GM18861 (cell line): ENCODE data around the gene TRAK1.
"Not testable (repeated sequence)": the region's sequence is repeated elsewhere in the genome, so short reads cannot be mapped to it uniquely, and the experiment has no call there.

Experiments used
- ATAC-seq: cut with Tn5 transposase; IDR thresholded peaks from one replicate; pipeline ENCODE4 v1.9.1; 2021; ENCODE audit not compliant: unreplicated experiment

TRAK1 gene

DNA sequence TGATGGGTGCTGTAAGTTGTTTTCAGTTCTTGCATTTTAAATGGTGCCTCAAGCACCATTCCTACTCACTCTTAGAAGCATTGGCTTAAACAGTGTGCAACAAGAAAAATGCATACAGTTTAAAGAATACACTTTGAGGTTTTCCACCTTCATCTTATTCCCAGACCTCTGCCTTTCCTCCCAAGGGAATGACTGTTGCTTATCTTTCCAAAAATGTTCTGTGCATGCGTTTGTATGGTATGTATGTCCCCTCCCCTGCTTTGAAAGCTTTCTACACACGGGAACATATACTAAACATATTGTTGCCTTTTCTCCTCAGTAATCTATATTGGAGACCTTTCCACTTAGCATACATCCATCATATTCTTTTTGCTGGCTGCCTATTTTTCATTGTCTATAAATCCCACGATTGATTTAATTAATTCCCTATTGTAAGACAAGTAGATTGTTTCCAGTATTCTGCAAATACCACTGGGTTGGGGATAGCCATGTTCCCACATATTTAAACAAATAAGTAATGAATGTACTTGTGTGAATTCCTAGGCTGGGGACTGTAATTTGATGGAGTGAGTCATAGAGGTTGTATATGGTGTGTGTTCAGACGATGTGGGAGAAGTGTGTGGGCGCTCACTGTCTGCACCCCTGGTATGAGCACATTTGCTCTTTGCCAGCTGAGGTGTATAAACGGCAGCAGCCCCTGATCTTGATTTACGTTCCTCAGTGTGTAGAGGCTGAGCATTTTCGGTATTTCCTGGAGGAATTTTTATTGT, 5.8 kb downstream of the TRAK1 start:
- no peak for ATAC-seq

DNA sequence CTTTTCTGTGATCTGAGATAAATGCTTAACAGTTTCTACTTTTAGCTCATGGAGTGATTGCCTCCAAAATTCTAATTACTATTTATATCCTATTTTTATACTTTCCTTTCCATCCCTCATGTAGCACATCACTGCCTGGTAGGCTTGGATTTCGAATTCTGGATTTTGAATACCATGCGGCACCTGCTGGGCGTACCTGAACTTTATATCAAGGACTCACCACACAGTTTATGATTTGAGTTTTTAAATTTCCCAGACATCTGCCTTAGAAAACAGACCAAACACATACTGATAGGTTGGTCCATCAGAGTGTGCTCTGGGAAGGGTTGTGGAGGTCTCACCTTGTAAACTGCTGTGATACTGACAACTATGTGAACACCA, 6.4 kb downstream of the TRAK1 start:
- ATAC-seq, result no peak

DNA sequence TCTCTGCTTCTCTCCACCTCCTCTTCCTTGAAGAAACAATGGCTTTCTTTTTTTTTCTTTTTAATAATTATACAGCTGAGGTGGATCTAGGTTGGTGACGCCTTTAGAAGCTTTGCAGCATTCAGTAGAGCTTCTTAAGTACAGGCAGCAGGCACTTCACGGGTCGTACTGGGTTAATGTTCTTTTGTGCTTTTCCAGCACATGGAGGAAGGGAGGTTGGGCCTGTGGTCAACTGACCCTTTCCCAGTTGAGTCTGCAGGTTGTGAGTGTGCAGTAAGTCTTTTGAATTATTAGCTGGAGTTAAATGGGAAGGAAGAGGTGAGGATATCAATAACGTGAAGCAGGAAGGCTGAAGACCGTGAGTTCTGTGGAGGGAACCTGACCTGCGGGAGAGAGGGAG, 7.0 kb downstream of the TRAK1 start:
- ATAC-seq, result no peak

DNA sequence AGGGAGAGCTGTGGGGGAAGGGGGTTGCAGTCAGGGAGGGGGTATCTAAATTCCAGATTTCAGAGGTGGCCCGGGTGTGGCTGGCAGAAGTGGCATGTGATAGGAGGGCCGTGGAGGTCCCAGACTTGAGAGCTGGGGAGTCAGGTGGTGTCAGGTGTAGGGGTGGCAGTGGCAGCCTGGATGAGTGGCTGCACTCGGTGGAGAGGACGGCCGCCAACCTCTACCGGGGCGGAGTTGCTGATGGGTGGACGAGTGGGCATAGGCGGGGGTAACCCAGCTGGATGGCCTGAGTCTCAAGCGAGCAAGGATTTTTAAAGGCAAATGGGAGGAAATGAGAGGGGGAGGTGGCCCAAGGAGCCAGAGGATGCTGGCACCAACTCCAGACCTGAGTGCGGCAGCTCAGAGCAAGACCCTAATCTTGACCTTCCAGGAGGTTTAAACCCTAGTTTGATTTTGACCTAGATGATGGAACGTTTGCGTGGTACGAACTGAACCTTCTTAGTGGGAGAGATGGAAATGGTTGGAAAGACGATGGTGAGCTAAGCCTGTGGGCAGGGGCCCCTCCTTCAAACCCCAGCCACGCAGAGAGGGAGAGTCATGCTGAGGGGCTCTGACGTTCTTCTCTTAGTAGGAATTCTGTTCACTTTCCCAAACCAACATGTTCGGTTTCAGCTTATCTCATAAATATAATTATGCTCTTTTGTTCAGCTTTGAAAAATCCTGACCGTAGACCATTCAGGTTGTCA, 8.0 kb downstream of the TRAK1 start:
- no peak for ATAC-seq

GRCh38 chr3:42101048-42101447, 9.9 kb downstream of the TRAK1 start:
- ATAC-seq, result no peak

- ATAC-seq, result no peak
Measured at GRCh38 chr3:42101481-42101880, 10.3 kb downstream of the TRAK1 start.

DNA sequence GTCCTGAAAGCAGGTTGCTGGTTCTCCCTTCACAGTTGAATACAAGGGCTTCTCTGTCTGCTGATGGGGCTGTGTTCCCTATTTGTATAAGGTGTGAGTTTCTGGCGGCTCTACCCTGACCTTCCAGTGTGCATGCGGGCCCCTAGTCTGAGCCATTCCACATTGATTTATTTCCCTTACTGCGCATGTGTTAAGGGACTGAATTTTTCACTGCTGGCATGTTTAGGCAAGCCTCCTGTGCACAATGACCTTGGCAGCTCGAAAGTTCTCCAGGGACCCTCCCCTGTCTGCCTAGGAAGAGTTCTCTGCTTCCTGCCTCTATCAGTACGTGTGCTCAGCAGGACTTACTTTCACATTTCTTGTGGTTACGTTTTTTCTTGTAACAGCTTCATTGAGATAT, 11.4 kb downstream of the TRAK1 start:
- ATAC-seq, result no peak

GRCh38 chr3:42103921-42104665, 12.9 kb downstream of the TRAK1 start:
- ATAC-seq, result not testable (repeated sequence)

GRCh38 chr3:42105994-42106393, 14.8 kb downstream of the TRAK1 start:
- not testable (repeated sequence) for ATAC-seq

GRCh38 chr3:42106646-42107045, 15.5 kb downstream of the TRAK1 start:
- no peak for ATAC-seq

DNA sequence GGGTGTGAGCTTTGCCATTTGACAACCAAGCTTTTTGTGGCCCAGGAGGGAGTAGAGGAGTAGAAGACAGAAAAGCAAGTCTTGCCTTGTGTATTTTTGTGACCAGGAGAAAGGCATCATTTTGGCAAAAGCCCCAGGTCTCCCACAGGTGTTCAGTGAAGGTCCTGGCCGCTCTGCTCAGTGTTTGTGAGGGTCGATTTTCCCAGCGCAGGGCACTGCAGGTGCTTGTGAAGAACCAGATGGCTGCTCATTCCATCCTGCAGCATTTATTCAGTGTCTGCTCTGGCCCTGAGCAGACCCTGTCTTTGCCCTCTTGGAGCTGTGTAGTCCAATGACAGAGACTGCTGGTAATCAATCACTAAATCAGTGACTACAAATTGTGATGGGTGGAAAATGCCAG, 19.5 kb downstream of the TRAK1 start:
- ATAC-seq, result no peak

GRCh38 chr3:42114130-42114725, 23.1 kb downstream of the TRAK1 start:
- ATAC-seq, result no peak

DNA sequence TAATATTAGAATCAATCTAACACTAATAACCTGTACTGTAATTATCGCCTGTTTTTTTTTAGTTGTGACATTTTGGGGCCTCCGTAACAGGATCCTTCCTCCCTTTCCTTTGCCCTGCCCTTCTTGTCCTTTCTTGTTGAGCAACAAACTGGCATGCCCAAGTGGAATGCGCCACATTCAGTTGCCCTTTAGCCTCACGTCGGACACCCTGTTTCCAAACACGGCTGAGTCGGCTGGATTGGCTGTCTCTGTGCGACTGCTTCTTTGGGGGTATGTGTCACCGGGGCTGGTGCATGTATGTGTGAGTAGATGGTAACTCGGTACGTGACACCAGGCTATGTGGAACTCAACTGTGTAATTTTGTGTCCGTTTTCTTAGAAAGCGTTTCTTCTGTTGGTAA, 24.1 kb downstream of the TRAK1 start:
- ATAC-seq, result no peak

DNA sequence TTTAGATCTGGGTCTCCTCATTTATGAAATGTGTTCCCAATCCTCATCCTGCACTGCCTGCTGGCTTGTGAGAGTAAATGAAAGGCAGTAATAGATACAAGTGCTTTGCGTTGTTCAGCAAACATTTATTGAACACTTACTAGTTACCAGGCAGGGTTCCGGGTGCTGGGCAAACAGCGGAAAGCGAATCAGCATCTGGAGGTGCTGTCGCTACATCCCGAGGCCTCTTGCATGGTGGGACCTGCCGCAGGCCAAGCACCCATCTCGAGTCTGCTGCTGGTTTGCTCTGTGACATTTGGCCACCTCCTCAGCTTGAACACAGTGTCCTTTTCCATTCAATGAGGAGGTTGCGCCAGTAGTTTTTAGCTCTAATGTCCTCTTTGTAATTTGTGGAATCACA, 24.8 kb downstream of the TRAK1 start:
- ATAC-seq, result no peak

DNA sequence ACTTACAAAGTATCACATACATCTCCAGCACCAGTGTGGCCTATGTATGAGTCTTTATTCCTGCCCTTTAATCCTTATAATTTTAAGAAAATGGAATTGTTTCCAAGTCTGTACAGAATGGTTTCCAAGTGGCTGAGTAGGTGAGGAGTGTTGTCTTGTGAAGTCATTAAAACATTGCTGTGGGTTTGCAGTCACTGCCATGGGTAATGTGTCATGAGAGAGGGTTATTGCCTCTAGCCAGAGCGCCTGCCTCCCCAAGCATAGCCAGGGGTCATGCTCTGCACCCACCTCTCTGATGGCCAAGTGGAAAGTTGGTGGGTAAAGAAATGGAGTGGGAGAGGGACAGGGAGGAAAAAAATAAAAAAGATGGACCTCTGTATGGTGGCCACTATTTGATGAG, 25.3 kb downstream of the TRAK1 start:
- ATAC-seq, result no peak

- no peak for ATAC-seq
Measured at GRCh38 chr3:42117175-42118008, 26.2 kb downstream of the TRAK1 start.

GRCh38 chr3:42118762-42119361, 27.7 kb downstream of the TRAK1 start:
- ATAC-seq, result peak; percentile 64

DNA sequence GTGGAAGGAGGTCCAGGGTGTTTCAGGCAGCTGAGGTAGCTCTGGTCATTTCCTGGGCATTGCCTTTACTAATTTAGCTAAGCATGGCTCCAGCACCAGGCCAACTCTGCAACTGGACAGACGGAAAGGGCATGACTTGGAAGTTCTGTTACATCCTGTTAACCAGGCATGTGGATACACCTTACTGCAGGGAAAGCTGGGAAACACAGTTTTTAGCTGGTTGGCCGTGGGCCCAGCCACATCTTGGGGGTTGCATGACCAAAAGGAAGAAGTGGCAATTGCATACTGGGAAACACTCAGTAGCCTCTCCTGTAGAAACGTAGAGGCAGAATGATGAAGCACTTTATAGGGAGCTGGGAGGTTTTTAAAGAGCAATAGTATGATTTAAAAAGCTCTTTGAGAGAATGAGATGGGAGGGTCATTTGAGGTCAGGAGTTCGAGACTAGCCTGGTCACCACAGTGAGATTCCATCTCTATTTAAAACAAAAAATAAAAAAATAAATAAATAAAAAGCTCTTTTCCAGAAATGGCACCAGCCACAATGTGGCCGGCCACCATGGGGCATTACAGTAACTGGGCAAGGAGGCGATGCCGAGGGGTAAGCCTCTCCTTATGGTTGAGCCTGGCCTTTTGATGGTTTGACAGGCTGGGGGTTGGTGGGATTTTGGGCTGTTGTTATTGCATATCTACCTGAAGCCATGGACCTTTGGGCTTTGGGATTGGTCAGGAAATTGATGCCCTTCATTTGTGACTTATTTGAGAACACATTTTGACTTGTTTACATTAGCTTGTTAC, 28.6 kb downstream of the TRAK1 start:
- no peak for ATAC-seq

GRCh38 chr3:42120866-42121265, 29.7 kb downstream of the TRAK1 start:
- ATAC-seq, result no peak
